GM18526 (cell line): Measurements from ENCODE around the gene JAKMIP1.

Experiments used
- POLR2A ChIP-seq: IDR thresholded peaks from 3 replicates; pipeline ENCODE4 v1.6.1; 2011; ENCODE audit not compliant: insufficient read length; ENCODE audit errors: extremely low read depth

The JAKMIP1 gene

GRCh38 chr4:5989236-5990225 lies 210.8 kb downstream of the JAKMIP1 start:
- TF ChIP-seq POLR2A: no peak

DNA sequence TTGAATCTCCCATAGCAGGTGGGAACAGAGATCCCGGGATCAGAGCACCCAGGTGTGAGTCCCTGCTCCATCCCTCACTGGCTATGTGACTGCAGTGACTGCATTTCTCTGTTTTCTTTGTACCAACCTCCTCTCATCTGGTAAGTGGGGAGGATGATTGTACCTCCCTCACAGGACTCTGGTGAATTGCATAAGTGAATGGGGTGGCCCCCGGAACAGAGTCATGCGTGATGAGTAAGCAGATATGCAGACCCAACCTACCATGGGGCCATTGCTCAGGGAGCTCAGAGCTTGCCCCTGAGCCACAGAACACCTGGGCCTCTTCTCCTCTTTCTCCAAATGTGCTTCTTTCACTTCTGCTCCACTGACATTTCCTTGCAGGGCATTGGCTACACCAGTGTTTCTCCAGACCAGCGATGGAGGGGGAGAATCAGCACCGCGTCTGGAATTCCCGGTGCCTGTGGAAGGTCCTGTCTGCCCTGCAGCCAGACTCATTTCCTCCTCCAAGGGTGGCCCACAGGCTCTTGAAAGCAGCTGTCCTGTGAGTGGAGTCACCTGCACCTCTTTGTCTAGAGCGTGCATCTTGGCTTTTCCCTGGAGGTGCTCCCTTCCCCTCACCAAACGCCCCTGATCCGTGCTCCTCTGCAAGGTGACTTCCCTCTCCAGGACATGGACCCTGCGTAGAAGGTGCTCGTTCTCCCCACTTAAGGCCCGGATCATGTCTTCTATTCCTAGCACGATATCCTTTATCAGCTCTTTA lies 212.1 kb downstream of the JAKMIP1 start:
- TF ChIP-seq POLR2A: no peak

DNA sequence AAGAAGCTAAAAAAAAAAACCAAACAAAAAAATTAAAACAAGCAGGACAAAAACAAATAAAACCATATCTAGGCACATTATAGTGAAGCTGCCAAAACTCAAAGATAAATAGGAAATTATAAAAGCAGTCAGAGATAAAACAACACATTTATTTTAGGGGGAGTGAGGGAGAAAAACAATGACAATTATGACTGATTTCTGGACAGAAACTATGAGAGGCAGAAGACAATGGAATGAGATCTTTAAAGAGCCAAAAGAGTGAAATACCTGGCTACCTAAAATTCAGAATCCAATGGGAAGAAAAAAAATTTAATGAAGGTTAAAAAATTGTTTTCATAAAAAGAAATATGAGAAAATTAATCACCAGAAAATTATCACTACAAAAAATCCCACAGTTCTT lies 215.5 kb downstream of the JAKMIP1 start:
- TF ChIP-seq POLR2A: no peak

GRCh38 chr4:5982156-5982973 lies 218.0 kb downstream of the JAKMIP1 start:
- TF ChIP-seq POLR2A: no peak

DNA sequence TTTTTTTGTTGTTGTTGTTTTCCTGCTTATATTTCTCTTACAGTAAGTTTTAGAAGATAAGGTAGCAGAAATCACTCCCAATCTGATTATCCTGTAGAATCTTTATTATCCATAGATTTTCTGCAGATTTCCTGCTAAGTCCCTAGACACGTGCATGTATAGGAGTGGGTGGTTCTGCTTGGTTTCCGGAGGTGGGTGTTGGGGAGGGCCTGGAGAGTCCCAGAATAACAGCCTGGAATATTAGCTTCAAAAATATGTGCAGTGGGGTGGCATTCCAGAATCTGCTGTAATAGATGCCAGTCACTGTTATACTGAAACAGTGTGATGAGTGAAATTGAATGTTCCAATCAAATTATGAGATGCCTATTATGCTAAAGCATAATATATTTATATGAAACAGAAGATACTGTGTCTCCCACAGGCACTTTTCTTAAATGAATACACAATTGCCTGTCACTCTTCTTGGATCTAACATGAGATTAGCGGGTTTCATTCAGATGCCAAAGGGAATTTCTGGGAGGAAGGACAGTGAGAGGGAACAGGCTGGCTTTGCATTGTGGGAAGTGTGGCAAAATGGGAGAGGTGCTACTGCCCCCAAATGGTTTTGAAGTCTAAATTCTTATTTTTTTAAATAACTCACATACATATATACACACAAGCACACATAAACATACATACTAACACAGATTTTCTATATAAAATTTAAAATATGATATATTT lies 219.8 kb downstream of the JAKMIP1 start:
- no peak for TF ChIP-seq POLR2A

DNA sequence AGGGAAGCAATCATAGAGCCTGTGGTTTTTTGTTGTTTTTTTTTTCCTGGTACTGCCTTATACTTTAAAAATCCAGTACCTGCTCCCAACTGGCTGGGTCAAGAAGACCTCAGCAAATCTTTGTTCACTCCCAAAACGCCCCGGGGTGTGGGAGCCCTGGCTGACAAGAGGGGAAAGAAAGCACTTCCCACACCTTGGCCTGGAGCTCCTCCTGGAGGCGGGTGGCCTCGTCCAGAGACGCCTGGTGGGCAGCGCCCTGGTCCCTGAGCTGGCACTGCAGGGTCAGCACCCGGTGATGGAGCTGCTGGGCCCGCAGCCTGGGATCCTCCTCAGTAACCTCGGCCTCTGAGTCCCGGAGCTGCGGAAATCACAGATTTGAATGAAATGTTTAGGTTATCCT lies 220.4 kb downstream of the JAKMIP1 start:
- TF ChIP-seq POLR2A: no peak

DNA sequence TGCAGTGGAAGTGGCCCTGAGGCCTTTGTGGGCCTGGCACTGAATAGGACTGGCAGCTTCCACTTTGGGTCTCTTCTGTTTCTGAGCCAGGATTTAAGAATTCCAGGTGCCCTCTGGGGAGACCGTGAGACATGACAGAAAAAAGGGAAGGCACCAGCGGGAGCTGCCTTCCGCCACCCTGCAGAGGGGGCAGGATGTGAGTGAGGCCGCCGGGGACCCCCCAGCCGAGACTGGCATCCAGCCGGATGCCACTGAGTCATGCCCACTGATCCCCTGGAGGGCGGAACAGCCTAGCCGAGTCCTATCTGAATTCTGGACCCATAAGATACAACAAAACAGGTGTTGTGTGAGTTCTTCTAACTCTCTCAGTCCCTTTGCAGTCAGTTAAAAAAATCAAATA lies 223.4 kb downstream of the JAKMIP1 start:
- TF ChIP-seq POLR2A: no peak

- no peak for TF ChIP-seq POLR2A
These were observed 223.9 kb downstream of the JAKMIP1 start for GRCh38 chr4:5976431-5976830.
